ENCODE measurements around the gene FAM169A.
"Not testable (repeated sequence)": the region's sequence is repeated elsewhere in the genome, so short reads cannot be mapped to it uniquely, and the experiment has no call there.

The FAM169A gene

GRCh38 chr5:74801197-74801596 is 65.0 kb downstream of the FAM169A start:
- CTCF ChIA-PET, result no interaction called here

GRCh38 chr5:74798977-74799911 is 66.9 kb downstream of the FAM169A start:
- TF ChIP-seq CTCF (conservative IDR thresholded peaks at IDR 0.05; ENCODE audit: low read depth), result no peak
- no peak for DNase-seq (ENCODE audit: low spot score)
- no peak overlapping the region for H3K27ac ChIP-seq
- ChIA-PET POLR2A (ENCODE audit: low non-redundant PET) (interaction anchor here (0.6 kb wide), 1 partner anchor 32 kb away, joined by 3 read pairs; the partner anchor contains the start of genes GFM2 and NSA2), CTCF (interaction anchor here (0.6 kb wide), 1 partner anchor 813 kb away, joined by 4 read pairs; no protein-coding TSS in a partner anchor)

More at GRCh38 chr5:74801197-74801596, 65.0 kb downstream of the FAM169A start:
- POLR2A ChIA-PET (ENCODE audit: low non-redundant PET), result no interaction called here
- H3K27ac ChIP-seq, result no peak overlapping the region
- no peak for TF ChIP-seq CTCF (conservative IDR thresholded peaks at IDR 0.05; ENCODE audit: low read depth)
- no peak for DNase-seq (ENCODE audit: low spot score)

- POLR2A ChIA-PET (ENCODE audit: low non-redundant PET); H3K27ac ChIP-seq; DNase-seq (ENCODE audit: low spot score): not testable (repeated sequence)
- CTCF ChIA-PET, result interaction anchor here (0.6 kb wide), 1 partner anchor 17 kb away, joined by 3 read pairs; no protein-coding TSS in a partner anchor
Observed at GRCh38 chr5:74791669-74792068, 74.5 kb downstream of the FAM169A start.

- ChIA-PET CTCF (interaction anchor here (1.2 kb wide), 1 partner anchor 21 kb away, joined by 4 read pairs; the partner anchor contains the start of genes GFM2 and NSA2), POLR2A (ENCODE audit: low non-redundant PET) (no interaction called here)
- no peak overlapping the region for H3K27ac ChIP-seq
- TF ChIP-seq CTCF (conservative IDR thresholded peaks at IDR 0.05; ENCODE audit: low read depth), result no peak
- DNase-seq (ENCODE audit: low spot score), result no peak
Observed at GRCh38 chr5:74787424-74787823, 78.8 kb downstream of the FAM169A start.

GRCh38 chr5:74786851-74787250 is 79.3 kb downstream of the FAM169A start:
- ChIA-PET CTCF (interaction anchor here (0.6 to 1.2 kb wide), 2 partner anchors 20 to 143 kb away, joined by 3 to 4 read pairs; partner anchors contain the start of genes GFM2 and NSA2), POLR2A (ENCODE audit: low non-redundant PET) (no interaction called here)
- TF ChIP-seq CTCF (conservative IDR thresholded peaks at IDR 0.05; ENCODE audit: low read depth), result no peak
- no peak overlapping the region for H3K27ac ChIP-seq
- no peak for DNase-seq (ENCODE audit: low spot score)

GRCh38 chr5:74778609-74779008 is 87.6 kb downstream of the FAM169A start:
- no peak overlapping the region for H3K27ac ChIP-seq
- CTCF ChIA-PET, result no interaction called here
- DNase-seq (ENCODE audit: low spot score), result no peak
- POLR2A ChIA-PET (ENCODE audit: low non-redundant PET), result no interaction called here
- TF ChIP-seq CTCF (conservative IDR thresholded peaks at IDR 0.05; ENCODE audit: low read depth), result no peak

GRCh38 chr5:74772359-74772758 is 93.8 kb downstream of the FAM169A start:
- DNase-seq (ENCODE audit: low spot score), result no peak
- peak overlapping the region; percentile 34; the same call in 1 of the 2 replicates for H3K27ac ChIP-seq
- ChIA-PET POLR2A (ENCODE audit: low non-redundant PET) (interaction anchor here (0.6 kb wide), 1 partner anchor 99 kb away, joined by 4 read pairs; no protein-coding TSS in a partner anchor), CTCF (interaction anchor here (0.6 to 0.7 kb wide), 2 partner anchors 470 to 718 kb away, joined by 3 to 8 read pairs; no protein-coding TSS in a partner anchor)
- TF ChIP-seq CTCF (conservative IDR thresholded peaks at IDR 0.05; ENCODE audit: low read depth), result no peak

Measured in RWPE1 (cell line).